Thyroid gland (tissue), 4 donors: ENCODE data around the gene LEF1. TPM values are rescaled to one million over a fixed set of nuclear protein-coding genes. Genes with fewer than 3 reads are reported as not detected.

Experiments used
- DNase-seq, 2 donors: peaks; one replicate each; pipeline ENCODE4 v3.0.0-alpha.2; 2019
- H3K27ac ChIP-seq, 3 donors: fragments of 200-600 bp; sonication (generic); 1 replicate in 2 of 3; 2 replicates in 1 of 3; pipeline ENCODE4 v1.5.1; 2016 to 2019; ENCODE audit warnings: mild to moderate bottlenecking in 1 of 3, moderate library complexity in 1 of 3
- H3K27me3 ChIP-seq: fragments of 200-600 bp; sonication (generic); one replicate; pipeline ENCODE4 v1.5.1; 2019
- H3K36me3 ChIP-seq, 2 donors: fragments of 200-600 bp; sonication (generic); one replicate each; pipeline ENCODE4 v1.5.1; 2016 to 2019
- H3K4me1 ChIP-seq, 2 donors: fragments of 200-600 bp; sonication (generic); one replicate each; pipeline ENCODE4 v1.5.1; 2017 to 2019
- H3K4me3 ChIP-seq, 3 donors: fragments of 200-600 bp; sonication (generic); replicated peaks in 1 of 3; 1 replicate in 2 of 3; 2 replicates in 1 of 3; pipeline ENCODE4 v1.5.1; 2016; ENCODE audit warnings: mild to moderate bottlenecking in 1 of 3
- H3K9me3 ChIP-seq: fragments of 200-600 bp; sonication (generic); one replicate; pipeline ENCODE4 v1.5.1; 2017
- CTCF ChIP-seq, 6 experiments: fragments of 200-600 bp in 3 of 6; fragments of 450-650 bp in 3 of 6; sonication (generic) in 3 of 6; IDR thresholded peaks; one replicate each; pipeline ENCODE4 v1.5.1; 2016 to 2019; ENCODE audit warnings: antibody characterized with exemption in 6 of 6, mild to moderate bottlenecking in 2 of 6, inconsistent platforms in 1 of 6, moderate library complexity in 1 of 6
- POLR2A ChIP-seq, 2 donors: fragments of 450-650 bp; IDR thresholded peaks; one replicate each; pipeline ENCODE4 v1.6.1; 2017; ENCODE audit warnings: antibody characterized with exemption in 2 of 2, mild to moderate bottlenecking in 2 of 2, moderate library complexity in 1 of 2
- WGBS, 2 donors: methylation state at CpG; one replicate each; pipeline ENCODE4 v1.1.5; 2017; 5-methylcytosine and 5-hydroxymethylcytosine counted together
- intact Hi-C: fragments of 100-400 bp; cut with DNase I; formaldehyde crosslinking; loops from one replicate; pipeline ENCODE4 v1.15.1; 2023
- total RNA-seq, 4 donors: library from RNA; depleted of rRNA; stranded (reverse); fragments of >200 nt; gene quantifications; one replicate each; pipeline ENCODE4 v1.2.3, GENCODE V29; 2016

The LEF1 gene
- total RNA-seq, 4 donors from 2014 or later = 4.2 to 24.3 (median 9.9) TPM

GRCh38 chr4:108060686-108061321 is 107.9 kb downstream of the LEF1 start:
- peak in 1 of 2 donors; percentile 18 for DNase-seq
- no peaks in the 10 kb centered on the region for H3K9me3 ChIP-seq
- H3K4me1 ChIP-seq = peaks cover 0 to 8% of the 10 kb centered on the region in 2 donors
- no peaks in the 10 kb centered on the region for H3K27me3 ChIP-seq
- TF ChIP-seq CTCF (IDR thresholded peaks at IDR 0.05) (no peak), POLR2A (IDR thresholded peaks at IDR 0.05) (no peak)
- WGBS, 2 donors = 49 to 53% methylated on average over 5 of the region's 5 CpGs
- no peaks in the 10 kb centered on the region for H3K36me3 ChIP-seq
- no peak overlapping the region for H3K27ac ChIP-seq
- intact Hi-C loops = no loop called here
- H3K4me3 ChIP-seq = no peak overlapping the region

- TF ChIP-seq POLR2A (IDR thresholded peaks at IDR 0.05) = no peak
- peak in 3 of 6 experiments; percentile 30 to 54 (median 45) for TF ChIP-seq CTCF (IDR thresholded peaks at IDR 0.05)
- no peak overlapping the region for H3K27ac ChIP-seq
- H3K9me3 ChIP-seq = no peaks in the 10 kb centered on the region
- H3K27me3 ChIP-seq = no peaks in the 10 kb centered on the region
- no peaks in the 10 kb centered on the region for H3K36me3 ChIP-seq
- 48 to 56% methylated on average over 5 of the region's 5 CpGs for WGBS, 2 donors
- peak; percentile 20 to 33 for DNase-seq
- peaks cover 0 to 8% of the 10 kb centered on the region in 2 donors for H3K4me1 ChIP-seq
- intact Hi-C loops = no loop called here
- no peak overlapping the region for H3K4me3 ChIP-seq
These were observed 108.6 kb downstream of the LEF1 start for GRCh38 chr4:108060164-108060563.

- Histone ChIP-seq H3K36me3 (no peaks in the 10 kb centered on the region), H3K27me3 (no peaks in the 10 kb centered on the region), H3K9me3 (no peaks in the 10 kb centered on the region), H3K4me1 (peaks cover 0 to 8% of the 10 kb centered on the region in 2 donors), H3K4me3 (no peak overlapping the region), H3K27ac (no peak overlapping the region)
- TF ChIP-seq CTCF (IDR thresholded peaks at IDR 0.05) = no peak
- 85 to 93% methylated on average over 11 of the region's 11 CpGs for WGBS, 2 donors
- intact Hi-C loops = no loop called here
- no peak for DNase-seq
These were observed 109.9 kb downstream of the LEF1 start for GRCh38 chr4:108058685-108059440.

- DNase-seq = no peak
- H3K27ac ChIP-seq = no peak overlapping the region
- peaks cover 0 to 7% of the 10 kb centered on the region in 2 donors for H3K4me1 ChIP-seq
- no peaks in the 10 kb centered on the region for H3K9me3 ChIP-seq
- H3K27me3 ChIP-seq = no peaks in the 10 kb centered on the region
- TF ChIP-seq CTCF (IDR thresholded peaks at IDR 0.05) (no peak), POLR2A (IDR thresholded peaks at IDR 0.05) (no peak)
- 81 to 89% methylated on average over 6 of the region's 6 CpGs for WGBS, 2 donors
- intact Hi-C loops = no loop called here
- H3K4me3 ChIP-seq = no peak overlapping the region
- H3K36me3 ChIP-seq = no peaks in the 10 kb centered on the region
These were observed 112.3 kb downstream of the LEF1 start for GRCh38 chr4:108056418-108056817.

- intact Hi-C loops = no loop called here
- H3K4me3 ChIP-seq = no peak overlapping the region
- no peak for DNase-seq
- WGBS, 2 donors = 93 to 99% methylated on average over 3 of the region's 3 CpGs
- no peaks in the 10 kb centered on the region for H3K36me3 ChIP-seq
- H3K9me3 ChIP-seq = no peaks in the 10 kb centered on the region
- no peak overlapping the region for H3K27ac ChIP-seq
- TF ChIP-seq CTCF (IDR thresholded peaks at IDR 0.05) (no peak), POLR2A (IDR thresholded peaks at IDR 0.05) (no peak)
- no peaks in the 10 kb centered on the region for H3K27me3 ChIP-seq
- H3K4me1 ChIP-seq = peaks cover 0 to under 1% of the 10 kb centered on the region in 2 donors
These were observed 112.9 kb downstream of the LEF1 start for GRCh38 chr4:108055787-108056186.
